ENCODE measurements around the gene PIM1. TPM values are rescaled to one million over a fixed set of nuclear protein-coding genes. Genes with fewer than 3 reads are reported as not detected.
A peak's percentile ranks its signal among the peaks of the same experiment; 100 is the strongest.

The PIM1 gene
- total and polyA plus RNA-seq, 9 of the 15 experiments (the other 6 are each of a cell fraction or from before 2014, with no cell fraction given), result 19.0 to 789 (median 212) TPM

DNA sequence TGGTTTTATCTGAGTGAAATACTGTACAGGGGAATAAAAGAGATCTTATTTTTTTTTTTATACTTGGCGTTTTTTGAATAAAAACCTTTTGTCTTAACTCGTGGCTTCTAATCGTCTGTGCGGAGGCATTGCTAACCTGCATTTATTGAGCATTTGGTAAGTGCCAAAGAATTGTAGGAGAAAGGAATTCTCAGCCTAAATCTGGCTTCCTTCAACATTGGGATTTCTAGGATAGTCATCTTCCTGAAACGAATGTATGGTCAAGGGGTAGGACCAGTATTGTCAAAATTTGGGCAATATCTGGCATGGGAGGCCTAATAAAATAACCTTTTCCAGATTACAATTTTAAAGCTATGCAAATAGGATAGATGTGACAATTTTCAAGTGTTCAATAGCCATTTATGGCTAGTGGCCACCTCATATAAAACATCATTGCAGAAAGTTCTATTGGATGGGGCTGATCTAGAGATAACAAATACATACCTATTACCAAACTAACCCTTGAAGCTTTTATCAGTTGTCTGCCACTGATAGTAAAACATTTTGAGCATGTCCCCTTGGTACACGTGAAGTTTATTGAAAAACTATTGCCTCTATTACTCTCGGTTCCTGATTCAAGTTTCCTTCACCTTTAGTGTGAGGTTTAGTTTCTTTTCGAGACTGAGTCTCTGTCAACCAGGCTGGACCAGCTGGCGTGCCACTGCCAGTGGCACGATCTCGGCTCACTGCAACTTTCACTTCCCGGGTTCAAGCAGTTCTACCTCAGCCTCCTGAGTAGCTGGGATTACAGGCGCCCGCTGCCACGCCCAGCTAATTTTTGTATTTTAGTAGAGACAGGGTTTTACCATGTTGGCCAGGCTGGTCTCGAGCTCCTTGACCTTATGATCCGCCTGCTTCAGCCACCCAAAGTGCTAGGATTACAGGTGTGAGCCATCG lies 5.6 kb downstream of the PIM1 start (continued):
- no peak for TF ChIP-seq FOXK1 (CRISPR knock-in tag; IDR thresholded peaks at IDR 0.05; ENCODE audit: borderline replicate concordance)
- no peak for TF ChIP-seq MTA2 (IDR thresholded peaks at IDR 0.05; ENCODE audit: low read depth)
- TF ChIP-seq ARHGAP35 (IDR thresholded peaks at IDR 0.05; ENCODE audit: partially characterized antibody), result no peak
- no peak; a peak in 1 of 4 replicates for TF ChIP-seq TRIM24 (IDR thresholded peaks at IDR 0.05)
- TF ChIP-seq, protein P1, sequence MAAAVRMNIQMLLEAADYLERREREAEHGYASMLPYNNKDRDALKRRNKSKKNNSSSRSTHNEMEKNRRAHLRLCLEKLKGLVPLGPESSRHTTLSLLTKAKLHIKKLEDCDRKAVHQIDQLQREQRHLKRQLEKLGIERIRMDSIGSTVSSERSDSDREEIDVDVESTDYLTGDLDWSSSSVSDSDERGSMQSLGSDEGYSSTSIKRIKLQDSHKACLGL (CRISPR knock-in tag; IDR thresholded peaks at IDR 0.05; ENCODE audit: borderline replicate concordance, poor library complexity, severe bottlenecking), result no peak
- TF ChIP-seq, protein P2, sequence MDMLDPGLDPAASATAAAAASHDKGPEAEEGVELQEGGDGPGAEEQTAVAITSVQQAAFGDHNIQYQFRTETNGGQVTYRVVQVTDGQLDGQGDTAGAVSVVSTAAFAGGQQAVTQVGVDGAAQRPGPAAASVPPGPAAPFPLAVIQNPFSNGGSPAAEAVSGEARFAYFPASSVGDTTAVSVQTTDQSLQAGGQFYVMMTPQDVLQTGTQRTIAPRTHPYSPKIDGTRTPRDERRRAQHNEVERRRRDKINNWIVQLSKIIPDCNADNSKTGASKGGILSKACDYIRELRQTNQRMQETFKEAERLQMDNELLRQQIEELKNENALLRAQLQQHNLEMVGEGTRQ (CRISPR knock-in tag; IDR thresholded peaks at IDR 0.05), result no peak
- TF ChIP-seq MYC (IDR thresholded peaks at IDR 0.05; ENCODE audit: low read depth, low read length), result 0 out of 2 replicates have a peak, but pooled peaks have one; percentile 30
- peak; percentile 93 for TF ChIP-seq MYC (CRISPR knock-in tag; IDR thresholded peaks at IDR 0.05; ENCODE audit: borderline replicate concordance, low read depth)
- TF ChIP-seq SOX6 (IDR thresholded peaks at IDR 0.05), result no peak
- no peak for TF ChIP-seq FOXJ2 (tag; IDR thresholded peaks at IDR 0.05)
- TF ChIP-seq, protein P3, sequence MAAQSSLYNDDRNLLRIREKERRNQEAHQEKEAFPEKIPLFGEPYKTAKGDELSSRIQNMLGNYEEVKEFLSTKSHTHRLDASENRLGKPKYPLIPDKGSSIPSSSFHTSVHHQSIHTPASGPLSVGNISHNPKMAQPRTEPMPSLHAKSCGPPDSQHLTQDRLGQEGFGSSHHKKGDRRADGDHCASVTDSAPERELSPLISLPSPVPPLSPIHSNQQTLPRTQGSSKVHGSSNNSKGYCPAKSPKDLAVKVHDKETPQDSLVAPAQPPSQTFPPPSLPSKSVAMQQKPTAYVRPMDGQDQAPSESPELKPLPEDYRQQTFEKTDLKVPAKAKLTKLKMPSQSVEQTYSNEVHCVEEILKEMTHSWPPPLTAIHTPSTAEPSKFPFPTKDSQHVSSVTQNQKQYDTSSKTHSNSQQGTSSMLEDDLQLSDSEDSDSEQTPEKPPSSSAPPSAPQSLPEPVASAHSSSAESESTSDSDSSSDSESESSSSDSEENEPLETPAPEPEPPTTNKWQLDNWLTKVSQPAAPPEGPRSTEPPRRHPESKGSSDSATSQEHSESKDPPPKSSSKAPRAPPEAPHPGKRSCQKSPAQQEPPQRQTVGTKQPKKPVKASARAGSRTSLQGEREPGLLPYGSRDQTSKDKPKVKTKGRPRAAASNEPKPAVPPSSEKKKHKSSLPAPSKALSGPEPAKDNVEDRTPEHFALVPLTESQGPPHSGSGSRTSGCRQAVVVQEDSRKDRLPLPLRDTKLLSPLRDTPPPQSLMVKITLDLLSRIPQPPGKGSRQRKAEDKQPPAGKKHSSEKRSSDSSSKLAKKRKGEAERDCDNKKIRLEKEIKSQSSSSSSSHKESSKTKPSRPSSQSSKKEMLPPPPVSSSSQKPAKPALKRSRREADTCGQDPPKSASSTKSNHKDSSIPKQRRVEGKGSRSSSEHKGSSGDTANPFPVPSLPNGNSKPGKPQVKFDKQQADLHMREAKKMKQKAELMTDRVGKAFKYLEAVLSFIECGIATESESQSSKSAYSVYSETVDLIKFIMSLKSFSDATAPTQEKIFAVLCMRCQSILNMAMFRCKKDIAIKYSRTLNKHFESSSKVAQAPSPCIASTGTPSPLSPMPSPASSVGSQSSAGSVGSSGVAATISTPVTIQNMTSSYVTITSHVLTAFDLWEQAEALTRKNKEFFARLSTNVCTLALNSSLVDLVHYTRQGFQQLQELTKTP (IDR thresholded peaks at IDR 0.05; ENCODE audit: low read depth in 1 of 2, partially characterized antibody in 2 of 2), result peak; percentile 53 to 75
- peak; percentile 77; the same call in 1 of the 2 replicates for TF ChIP-seq ZNF445 (CRISPR knock-in tag; IDR thresholded peaks at IDR 0.05; ENCODE audit: low read depth)
- no peak for TF ChIP-seq WHSC1 (IDR thresholded peaks at IDR 0.05; ENCODE audit: low read length)
- TF ChIP-seq RBM17 (IDR thresholded peaks at IDR 0.05; ENCODE audit: borderline replicate concordance, low read depth, low read length), result no peak
- peak; percentile 19; the same call in 1 of the 2 replicates for TF ChIP-seq ZNF133 (CRISPR knock-in tag; IDR thresholded peaks at IDR 0.05)
- TF ChIP-seq CHD2 (IDR thresholded peaks at IDR 0.05; ENCODE audit: low read depth, low read length), result no peak
- TF ChIP-seq PTTG1 (tag; IDR thresholded peaks at IDR 0.05; ENCODE audit: low read depth), result no peak
- TF ChIP-seq, protein P4, sequence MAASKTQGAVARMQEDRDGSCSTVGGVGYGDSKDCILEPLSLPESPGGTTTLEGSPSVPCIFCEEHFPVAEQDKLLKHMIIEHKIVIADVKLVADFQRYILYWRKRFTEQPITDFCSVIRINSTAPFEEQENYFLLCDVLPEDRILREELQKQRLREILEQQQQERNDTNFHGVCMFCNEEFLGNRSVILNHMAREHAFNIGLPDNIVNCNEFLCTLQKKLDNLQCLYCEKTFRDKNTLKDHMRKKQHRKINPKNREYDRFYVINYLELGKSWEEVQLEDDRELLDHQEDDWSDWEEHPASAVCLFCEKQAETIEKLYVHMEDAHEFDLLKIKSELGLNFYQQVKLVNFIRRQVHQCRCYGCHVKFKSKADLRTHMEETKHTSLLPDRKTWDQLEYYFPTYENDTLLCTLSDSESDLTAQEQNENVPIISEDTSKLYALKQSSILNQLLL (CRISPR knock-in tag; IDR thresholded peaks at IDR 0.05; ENCODE audit: borderline replicate concordance), result no peak
- TF ChIP-seq, protein P5, sequence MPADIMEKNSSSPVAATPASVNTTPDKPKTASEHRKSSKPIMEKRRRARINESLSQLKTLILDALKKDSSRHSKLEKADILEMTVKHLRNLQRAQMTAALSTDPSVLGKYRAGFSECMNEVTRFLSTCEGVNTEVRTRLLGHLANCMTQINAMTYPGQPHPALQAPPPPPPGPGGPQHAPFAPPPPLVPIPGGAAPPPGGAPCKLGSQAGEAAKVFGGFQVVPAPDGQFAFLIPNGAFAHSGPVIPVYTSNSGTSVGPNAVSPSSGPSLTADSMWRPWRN (IDR thresholded peaks at IDR 0.05; ENCODE audit: low read depth), result no peak; the same call in 1 of the 2 replicates
- TF ChIP-seq ZNF561 (CRISPR knock-in tag; conservative IDR thresholded peaks at IDR 0.05), result no peak
